Stromal cell of bone marrow (primary cell): ENCODE data around the gene LILRA5.
"Not testable (repeated sequence)": the region's sequence is repeated elsewhere in the genome, so short reads cannot be mapped to it uniquely, and the experiment has no call there.

Experiments
- DNase-seq: peaks from one replicate; pipeline ENCODE4 v3.0.0-alpha.2; 2012; ENCODE audit warnings: low read depth

The LILRA5 gene

GRCh38 chr19:54302257-54302656 lies 10.7 kb downstream of the LILRA5 start:
- DNase-seq, result no peak

GRCh38 chr19:54299515-54299914 lies 13.5 kb downstream of the LILRA5 start:
- no peak for DNase-seq

GRCh38 chr19:54299126-54299498 lies 13.9 kb downstream of the LILRA5 start:
- DNase-seq, result no peak

DNA sequence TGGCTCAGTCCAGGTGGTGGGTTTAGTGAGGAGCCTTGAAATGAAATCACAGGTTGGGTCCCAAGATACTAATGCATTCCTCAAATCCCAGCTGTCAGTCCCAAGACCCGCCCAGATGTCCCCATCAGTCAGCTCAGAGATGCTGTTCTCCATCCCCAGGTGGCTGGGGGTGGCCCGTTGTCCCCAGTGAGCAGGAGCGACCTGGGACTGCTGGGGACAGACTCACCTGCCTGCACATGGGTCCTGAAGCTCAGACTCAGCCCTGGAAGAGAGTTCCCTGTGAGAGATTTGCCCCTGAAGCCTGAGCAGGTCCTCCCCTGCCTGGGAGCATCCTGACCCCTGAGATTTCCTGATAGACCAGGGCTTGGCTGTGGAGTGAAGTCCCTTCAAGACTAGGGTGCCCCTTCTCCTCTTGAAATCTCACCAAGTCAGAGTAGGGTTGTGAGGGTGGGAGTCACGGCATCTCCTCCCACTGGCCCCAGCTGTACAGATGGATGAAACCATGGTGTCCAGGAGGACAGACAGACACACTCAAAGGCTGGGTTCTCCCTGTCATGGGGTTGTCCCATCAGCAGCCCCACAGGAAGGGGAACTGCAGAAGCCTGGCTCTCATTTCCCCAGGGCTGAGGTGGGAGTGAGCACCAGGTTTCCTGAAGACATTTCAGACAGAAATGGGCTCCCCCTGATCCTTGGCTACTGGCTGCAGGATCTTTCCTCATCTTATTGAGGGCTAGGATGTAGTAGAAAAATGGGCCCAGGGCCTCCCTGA lies 14.4 kb downstream of the LILRA5 start:
- no peak for DNase-seq

- DNase-seq, result no peak
Observed at GRCh38 chr19:54297759-54298305, 15.1 kb downstream of the LILRA5 start.

- no peak for DNase-seq
Observed at GRCh38 chr19:54294539-54294938, 18.4 kb downstream of the LILRA5 start.

GRCh38 chr19:54289160-54289559 lies 23.8 kb downstream of the LILRA5 start:
- not testable (repeated sequence) for DNase-seq

DNA sequence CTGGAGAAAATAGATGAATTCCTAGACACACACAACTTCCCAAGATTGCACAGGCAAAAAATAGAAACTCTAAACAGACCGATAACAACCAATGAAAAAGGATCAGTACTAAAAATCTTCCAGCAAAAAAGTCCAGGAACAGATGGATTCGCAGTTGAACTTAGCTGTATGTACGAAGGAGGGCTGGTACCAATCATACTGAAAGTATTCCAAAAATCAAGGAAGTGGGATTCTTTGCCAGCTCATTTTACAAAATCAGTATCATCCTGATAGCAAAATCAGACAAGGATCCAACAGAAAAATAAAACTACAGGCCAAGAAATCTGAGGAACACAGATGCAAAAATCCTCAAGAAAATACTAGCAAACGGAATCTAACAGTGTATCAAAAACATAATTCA lies 25.5 kb downstream of the LILRA5 start:
- DNase-seq, result no peak

- not testable (repeated sequence) for DNase-seq
Observed at GRCh38 chr19:54286283-54286682, 26.7 kb downstream of the LILRA5 start.

DNA sequence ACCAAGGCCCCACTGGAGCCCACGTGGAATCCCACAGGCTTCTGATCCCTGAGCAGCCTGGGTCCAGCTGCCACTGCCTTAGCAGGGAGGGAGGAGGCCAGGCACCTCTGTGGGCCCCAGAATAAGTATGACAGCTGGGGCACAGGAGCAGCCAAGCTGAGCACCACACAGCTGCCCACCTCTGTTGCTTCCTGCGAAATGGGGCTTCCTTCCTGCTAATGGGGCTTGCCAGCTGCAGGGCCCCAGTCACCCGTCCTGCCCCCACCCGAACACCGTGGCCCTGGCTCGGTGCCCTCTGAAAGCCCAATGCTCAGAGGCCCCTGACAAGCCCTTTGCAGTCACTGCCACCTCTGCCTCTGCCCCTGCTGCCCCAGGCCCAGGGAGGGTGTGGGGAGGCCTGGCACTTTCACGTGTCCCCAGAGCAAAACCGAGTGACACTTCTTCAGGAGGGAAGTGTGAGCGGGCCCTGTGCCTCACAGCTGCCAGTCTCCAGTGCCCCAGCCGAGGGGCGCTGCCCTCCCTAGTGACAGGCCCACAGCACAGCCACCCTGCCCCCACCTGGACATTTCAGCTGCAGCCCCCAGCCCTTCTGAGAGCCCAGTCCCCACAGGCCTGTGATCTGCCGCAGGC lies 27.4 kb downstream of the LILRA5 start:
- DNase-seq, result not testable (repeated sequence)

DNA sequence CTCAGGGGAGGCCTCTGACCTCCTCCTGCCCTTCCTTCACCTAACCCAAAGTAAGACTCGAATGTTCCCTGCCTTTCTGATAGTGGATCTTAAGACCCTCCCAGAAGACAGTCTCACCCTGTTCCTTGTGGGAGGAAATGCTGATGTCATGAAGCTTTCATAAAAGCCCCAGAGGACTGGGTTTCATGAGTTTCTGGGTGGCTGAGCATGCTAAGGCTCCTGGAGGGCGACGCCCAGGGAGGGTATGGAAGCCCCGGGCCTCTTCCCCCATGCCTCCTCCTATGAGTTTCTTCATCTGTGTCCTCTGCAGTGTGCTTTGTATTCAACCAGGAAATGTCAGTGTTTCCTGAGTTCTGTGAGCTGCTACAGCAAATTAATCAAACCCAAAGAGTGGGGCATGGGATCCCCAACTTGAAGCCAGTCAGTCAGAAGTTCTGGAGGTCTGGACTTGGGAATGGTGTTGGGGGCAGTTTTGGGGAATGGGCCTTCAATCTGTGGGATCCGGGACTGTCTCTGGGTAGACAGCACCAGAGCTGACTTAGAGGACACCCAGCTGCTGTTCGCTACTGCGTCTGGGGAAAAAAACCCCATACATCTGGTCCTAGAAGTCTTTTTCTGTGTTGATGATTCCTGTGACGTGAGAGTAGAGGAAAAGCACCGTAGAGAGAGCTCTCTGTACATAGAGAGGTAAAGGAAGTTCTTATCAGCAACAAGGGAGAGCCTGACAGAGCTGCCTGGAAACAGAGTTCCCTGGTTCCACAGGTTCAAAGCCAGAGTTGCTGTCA lies 30.1 kb downstream of the LILRA5 start:
- DNase-seq, result no peak

- not testable (repeated sequence) for DNase-seq
Observed at GRCh38 chr19:54281729-54282075, 31.3 kb downstream of the LILRA5 start.

DNA sequence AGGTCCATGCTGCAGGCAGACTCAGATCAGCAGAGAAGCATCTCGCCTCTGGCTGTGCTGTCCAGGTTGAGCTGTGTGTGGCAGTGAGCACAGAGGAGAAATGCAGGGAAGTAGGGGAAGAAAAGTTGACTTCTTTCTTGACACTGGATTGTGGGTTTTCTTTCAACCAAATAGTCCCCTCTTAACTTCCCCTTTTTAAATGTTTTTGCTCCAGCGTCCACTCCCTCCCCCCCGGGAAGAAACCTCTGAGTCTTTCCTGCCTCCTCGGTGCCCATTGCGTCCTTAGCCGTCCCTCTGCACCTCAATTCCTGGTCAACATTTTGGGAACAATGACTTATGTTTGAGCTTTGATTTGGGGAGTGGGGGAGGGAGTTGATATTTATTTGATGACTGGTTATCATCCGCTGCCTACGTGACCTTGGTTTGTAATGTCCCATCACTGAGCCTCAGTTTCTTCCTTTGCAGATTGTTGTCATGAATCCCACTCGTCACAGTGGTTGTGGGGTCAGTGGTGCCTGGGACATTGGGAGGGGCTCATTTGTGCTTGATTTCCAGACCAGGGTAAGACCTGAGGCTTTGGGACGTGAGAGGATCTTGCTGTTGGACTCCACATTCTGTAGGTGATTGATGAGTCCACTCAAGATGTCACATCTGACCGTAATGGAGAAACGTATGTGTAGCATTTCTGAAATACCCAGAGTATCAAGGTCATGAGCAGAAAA lies 31.8 kb downstream of the LILRA5 start, which contains the start of gene LILRB2:
Gene LILRB2, minus strand, starts transcription at position 104 of the 722 bp plus-strand sequence. CDS start 614 bp downstream, outside the sequence.
- DNase-seq, result no peak

DNA sequence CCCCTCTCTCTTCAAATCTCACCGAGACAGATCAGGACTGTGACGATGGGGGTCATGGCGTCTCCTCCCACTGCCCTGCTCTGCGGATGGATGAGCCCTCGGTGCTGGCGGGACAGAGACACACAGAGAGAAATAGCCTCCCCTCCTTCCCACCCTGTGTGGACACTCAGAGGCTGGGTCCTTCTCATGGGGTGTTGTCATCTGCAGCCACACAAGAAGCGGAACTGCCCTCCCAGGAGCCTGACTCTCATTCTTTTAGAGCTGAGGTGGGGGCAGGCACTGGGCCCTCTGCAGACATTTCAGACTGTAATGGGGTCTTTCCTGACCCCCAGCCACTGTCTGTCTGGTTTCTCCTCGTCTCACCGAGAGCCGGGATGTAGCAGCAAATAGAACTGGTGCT lies 32.5 kb downstream of the LILRA5 start:
- DNase-seq, result not testable (repeated sequence)

GRCh38 chr19:54280025-54280424 lies 32.9 kb downstream of the LILRA5 start:
- DNase-seq, result not testable (repeated sequence)

DNA sequence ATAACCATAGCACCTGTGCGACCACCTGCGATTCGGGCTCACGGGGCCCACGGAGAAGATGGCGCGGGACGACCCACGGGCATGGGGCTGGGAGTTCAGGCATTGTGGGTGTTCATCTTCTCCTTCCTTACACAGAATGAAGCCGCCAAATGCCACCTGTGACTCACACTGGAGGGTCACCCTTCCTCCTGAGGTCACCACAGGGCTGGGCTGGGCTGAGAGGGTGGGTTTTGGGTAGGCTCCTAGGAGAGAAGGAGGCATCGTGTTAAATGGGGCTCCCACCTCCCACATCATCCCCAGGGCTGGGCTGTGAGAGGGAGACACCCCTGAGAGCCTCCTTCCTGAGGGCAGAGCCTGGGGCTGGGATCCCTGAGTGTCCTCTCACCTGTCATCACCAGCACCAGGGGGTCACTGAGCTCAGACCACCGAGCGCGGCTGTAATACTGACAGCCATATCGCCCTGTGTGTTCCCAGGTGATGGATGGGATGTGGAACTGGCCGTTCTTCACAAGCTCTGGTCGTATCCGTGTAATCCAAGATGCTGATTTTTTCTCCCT lies 33.5 kb downstream of the LILRA5 start:
- no peak for DNase-seq

DNA sequence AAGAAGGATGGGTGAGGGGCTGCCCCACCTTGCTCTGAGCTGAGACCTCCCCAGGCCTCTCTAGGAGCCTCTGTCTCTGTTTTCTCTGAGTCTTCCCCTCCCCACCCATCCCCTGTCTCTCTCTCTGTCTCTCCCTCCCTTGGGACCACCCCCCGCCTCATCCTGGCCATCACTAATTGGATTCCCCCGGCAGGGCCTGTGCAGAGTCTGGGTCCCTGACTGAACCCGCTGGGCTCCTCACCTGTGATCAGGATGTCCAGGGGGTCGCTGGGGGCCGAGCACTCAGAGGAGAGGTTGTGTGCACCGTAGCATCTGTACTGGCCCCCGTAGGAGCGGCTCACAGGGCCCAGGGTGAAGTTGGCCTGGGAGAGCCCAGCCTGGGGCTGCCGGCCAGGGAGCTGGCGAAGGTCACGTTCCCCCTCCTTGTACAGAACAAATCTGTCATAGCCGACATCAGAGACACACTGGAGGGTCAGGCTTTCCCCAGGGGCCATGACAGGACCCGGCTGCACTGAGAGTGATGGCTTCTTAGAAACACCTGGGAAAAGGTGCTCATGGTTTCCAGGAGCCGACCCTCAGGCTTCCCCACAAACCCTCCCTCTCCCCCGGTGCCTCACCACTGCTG lies 34.3 kb downstream of the LILRA5 start:
- not testable (repeated sequence) for DNase-seq

GRCh38 chr19:54278056-54278455 lies 34.9 kb downstream of the LILRA5 start:
- DNase-seq, result not testable (repeated sequence)

GRCh38 chr19:54277111-54277615 lies 35.8 kb downstream of the LILRA5 start:
- DNase-seq, result not testable (repeated sequence)

- DNase-seq, result no peak
Observed at GRCh38 chr19:54275951-54276350, 37.0 kb downstream of the LILRA5 start.

GRCh38 chr19:54274516-54274915 lies 38.5 kb downstream of the LILRA5 start:
- DNase-seq, result not testable (repeated sequence)
